SK-N-SH (cell line): ENCODE results near the gene CYBA. TPM values are rescaled to one million over a fixed set of nuclear protein-coding genes. Genes with fewer than 3 reads are reported as not detected.

Experiments used
- CTCF ChIA-PET: fragments of 300-600, 350-600 bp; formaldehyde crosslinking; extraction: SDS; loops from one replicate; lab custom pipeline; 2021; lab: Yijun Ruan, JAX
- POLR2A ChIA-PET: fragments of 350-600 bp; sonication (Branson Sonifier 250); formaldehyde crosslinking; extraction: SDS; loops from one replicate; lab custom pipeline; 2020; ENCODE audit warnings: antibody characterized with exemption, inconsistent platforms; lab: Yijun Ruan, JAX
- DNase-seq: peaks from one replicate; pipeline ENCODE4 v3.0.0; 2012
- H2AFZ ChIP-seq: fragments of 200-600 bp; sonication (generic); 2 replicates; pipeline ENCODE4 v1.8.1; 2016; ENCODE audit warnings: antibody characterized with exemption, mild to moderate bottlenecking, low read depth
- H3F3A ChIP-seq: fragments of 200-600 bp; sonication (generic); replicated peaks from 2 replicates; pipeline ENCODE3; 2016; ENCODE audit warnings: antibody characterized with exemption, mild to moderate bottlenecking; ENCODE audit not compliant: insufficient read depth
- H3K27ac ChIP-seq, 2 experiments: fragments of 200-500 bp in 1 of 2; fragments of 200-600 bp in 1 of 2; sonication (Bioruptor generic) in 1 of 2; sonication (generic), shearing (Covaris generic) in 1 of 2; 2 replicates each; pipeline versions ENCODE4 v1.5.1 to v1.6.1; 2014 to 2016; ENCODE audit warnings: low read depth in 2 of 2, inconsistent platforms in 1 of 2, low read length in 1 of 2, mild to moderate bottlenecking in 1 of 2, mixed read lengths in 1 of 2
- H3K27me3 ChIP-seq: fragments of 200-600 bp; sonication (generic), shearing (Covaris generic); 2 replicates; pipeline ENCODE4 v1.6.1; 2016; ENCODE audit warnings: mixed run types; ENCODE audit not compliant: insufficient read depth
- H3K36me3 ChIP-seq, 2 experiments: fragments of 200-500 bp in 1 of 2; fragments of 200-600 bp in 1 of 2; sonication (Bioruptor generic) in 1 of 2; sonication (generic) in 1 of 2; replicated peaks in 1 of 2; 2 replicates each; pipeline versions ENCODE3 to v1.5.1; 2014 to 2016; ENCODE audit warnings: low read length in 1 of 2, mild to moderate bottlenecking in 1 of 2; ENCODE audit not compliant: insufficient read depth in 2 of 2, control insufficient read depth in 1 of 2
- H3K4me1 ChIP-seq, 2 experiments: fragments of 200-500 bp in 1 of 2; fragments of 200-600 bp in 1 of 2; sonication (Bioruptor generic) in 1 of 2; sonication (generic), shearing (Covaris generic) in 1 of 2; 2 replicates each; pipeline versions ENCODE4 v1.5.1 to v1.6.1; 2014 to 2016; ENCODE audit warnings: low read depth in 1 of 2, low read length in 1 of 2, mixed run types in 1 of 2; ENCODE audit not compliant: insufficient read depth in 2 of 2, control insufficient read depth in 1 of 2
- H3K4me2 ChIP-seq: fragments of 200-600 bp; sonication (generic), shearing (Covaris generic); 2 replicates; pipeline ENCODE4 v1.6.1; 2017; ENCODE audit warnings: mixed run types
- H3K4me3 ChIP-seq, 2 experiments: fragments of 200-500 bp in 1 of 2; fragments of 200-600 bp in 1 of 2; sonication (Bioruptor generic) in 1 of 2; sonication (generic), shearing (Covaris generic) in 1 of 2; 2 replicates each; pipeline versions ENCODE4 v1.5.1 to v1.8.1; 2014 to 2016; ENCODE audit warnings: low read depth in 2 of 2, inconsistent platforms in 1 of 2, low read length in 1 of 2, mild to moderate bottlenecking in 1 of 2, mixed read lengths in 1 of 2, moderate library complexity in 1 of 2
- H3K79me2 ChIP-seq: fragments of 200-600 bp; sonication (generic); 2 replicates; pipeline ENCODE4 v1.8.1; 2017; ENCODE audit warnings: mild to moderate bottlenecking; ENCODE audit not compliant: insufficient read depth
- H3K9ac ChIP-seq: fragments of 200-600 bp; sonication (generic); 2 replicates; pipeline ENCODE4 v1.6.1; 2017; ENCODE audit warnings: mixed run types
- H3K9me2 ChIP-seq: fragments of 200-600 bp; sonication (generic); 2 replicates; pipeline ENCODE4 v1.6.1; 2017; ENCODE audit warnings: mixed run types
- H3K9me3 ChIP-seq: fragments of 200-600 bp; sonication (generic); 2 replicates; pipeline ENCODE4 v1.6.1; 2017; ENCODE audit warnings: mixed run types, mild to moderate bottlenecking, moderate library complexity
- H4K20me1 ChIP-seq: fragments of 200-600 bp; sonication (generic); 2 replicates; pipeline ENCODE4 v1.6.1; 2017; ENCODE audit warnings: mild to moderate bottlenecking, mixed run types; ENCODE audit not compliant: insufficient read depth
- GABPA ChIP-seq: IDR thresholded peaks from 2 replicates; pipeline ENCODE4 v1.4.0; 2012; ENCODE audit warnings: low read depth, mild to moderate bottlenecking
- JUND ChIP-seq: IDR thresholded peaks from 2 replicates; pipeline ENCODE4 v1.4.0; 2012
- MXI1 ChIP-seq: IDR thresholded peaks from 2 replicates; pipeline ENCODE4 v1.6.1; 2012; ENCODE audit warnings: mild to moderate bottlenecking, low read depth, low read length, improper control_type of control experiment
- POLR2AphosphoS5 ChIP-seq: IDR thresholded peaks from 2 replicates; pipeline ENCODE4 v1.6.1; 2012; ENCODE audit warnings: low read depth, low read length
- TAF1 ChIP-seq: IDR thresholded peaks from 2 replicates; pipeline ENCODE4 v1.6.1; 2012; ENCODE audit warnings: low read depth, mild to moderate bottlenecking, low read length, moderate library complexity, borderline replicate concordance
- TEAD4 ChIP-seq: IDR thresholded peaks from 2 replicates; pipeline ENCODE4 v1.4.0; 2012; ENCODE audit warnings: mild to moderate bottlenecking, borderline replicate concordance; ENCODE audit not compliant: insufficient read depth
- YY1 ChIP-seq: IDR thresholded peaks from 2 replicates; pipeline ENCODE4 v1.4.0; 2012; ENCODE audit warnings: low read depth, mild to moderate bottlenecking
- WGBS: methylation state at CpG from one replicate; pipeline ENCODE4 v1.1.6; 2017; ENCODE audit warnings: low lambda C conversion rate; 5-methylcytosine and 5-hydroxymethylcytosine counted together
- polyA plus RNA-seq, 3 experiments: library from polyadenylated mRNA; depleted of rRNA; stranded (reverse); fragments of >200 nt; gene quantifications; 2 replicates each; pipeline ENCODE4 v1.2.3, GENCODE V29; 2012
- TF ChIP-seq, protein P1 (sequence below): IDR thresholded peaks from 2 replicates; pipeline ENCODE4 v1.4.0; 2012; ENCODE audit warnings: low read depth
- TF ChIP-seq, protein P2 (sequence below): IDR thresholded peaks from 2 replicates; pipeline ENCODE4 v1.6.1; 2012; ENCODE audit warnings: mild to moderate bottlenecking, low read depth, low read length, moderate library complexity
- TF ChIP-seq, protein P3 (sequence below): IDR thresholded peaks from 2 replicates; pipeline ENCODE4 v1.4.0; 2012; ENCODE audit warnings: low read depth, borderline replicate concordance

CYBA gene
- polyA plus RNA-seq, 1 of the 3 experiments (the other 2 are of a cell fraction): 176 TPM

DNA sequence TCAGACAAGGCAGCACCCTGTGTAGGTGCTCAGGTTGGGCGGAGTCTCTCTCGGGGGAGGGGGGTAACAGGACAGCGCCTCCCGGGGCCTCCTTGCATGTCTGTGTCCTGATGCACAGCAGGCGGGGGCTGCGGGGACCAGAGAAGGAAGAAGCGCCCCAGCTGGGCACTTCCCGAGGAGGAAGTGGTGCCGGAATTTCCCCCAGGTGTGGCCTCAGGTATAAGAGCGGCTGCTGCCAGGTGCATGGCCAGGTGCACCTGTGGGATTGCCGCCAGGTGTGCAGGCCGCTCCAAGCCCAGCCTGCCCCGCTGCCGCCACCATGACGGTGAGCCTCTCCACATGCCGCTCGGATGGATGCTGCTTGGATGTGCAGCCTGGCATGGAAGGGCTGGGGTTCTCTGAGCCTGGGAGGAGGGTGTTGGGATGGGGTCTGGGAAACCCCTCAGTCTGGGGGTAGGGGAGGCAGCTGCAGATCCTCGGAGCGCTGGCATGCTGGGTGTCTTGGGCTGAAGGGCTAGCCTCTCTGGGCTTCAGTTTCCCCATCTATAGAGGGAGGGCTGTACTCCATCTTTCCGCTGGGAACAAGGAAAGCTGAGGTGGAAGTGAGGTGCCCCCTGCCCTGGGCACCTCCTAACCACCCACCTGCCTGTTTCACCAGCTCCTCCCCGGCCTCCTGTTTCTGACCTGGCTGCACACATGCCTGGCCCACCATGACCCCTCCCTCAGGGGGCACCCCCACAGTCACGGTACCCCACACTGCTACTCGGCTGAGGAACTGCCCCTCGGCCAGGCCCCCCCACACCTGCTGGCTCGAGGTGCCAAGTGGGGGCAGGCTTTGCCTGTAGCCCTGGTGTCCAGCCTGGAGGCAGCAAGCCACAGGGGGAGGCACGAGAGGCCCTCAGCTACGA, 12.3 kb downstream of the CYBA start, which contains the start of gene IL17C:
TSS of gene IL17C (plus strand) at position 250 of the 908 bp plus-strand sequence. CDS start at position 320, 70 bp downstream.
- Histone ChIP-seq H2AFZ (no peak within 1 kb of the TSS), H3K36me3 (peaks cover 0 to 3% of the 10 kb centered on the region in 2 experiments), H3K4me1 (peaks cover 0 to 6% of the 10 kb centered on the region in 2 experiments; a peak in 1 of 4 replicates), H3K27ac (no peak within 1 kb of the TSS), H3K9me2 (no peaks in the 10 kb centered on the region), H3K4me3 (no peak within 1 kb of the TSS), H4K20me1 (no peaks in the 10 kb centered on the region), H3F3A (no peaks in the 10 kb centered on the region), H3K9me3 (no peaks in the 10 kb centered on the region), H3K9ac (no peak within 1 kb of the TSS), H3K27me3 (peaks cover 20% of the 10 kb centered on the region; the same call in 1 of the 2 replicates), H3K79me2 (no peaks in the 10 kb centered on the region), H3K4me2 (peak within 1 kb of the TSS; percentile 37; the same call in 1 of the 2 replicates)
- ChIA-PET CTCF (interaction anchor here (0.8 to 1.3 kb wide), 2 partner anchors 11 to 76 kb away, joined by 3 read pairs; no protein-coding TSS in a partner anchor), POLR2A (no interaction called here)
- no peak for TF ChIP-seq YY1
- TF ChIP-seq, protein P1, sequence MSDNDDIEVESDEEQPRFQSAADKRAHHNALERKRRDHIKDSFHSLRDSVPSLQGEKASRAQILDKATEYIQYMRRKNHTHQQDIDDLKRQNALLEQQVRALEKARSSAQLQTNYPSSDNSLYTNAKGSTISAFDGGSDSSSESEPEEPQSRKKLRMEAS: no peak
- no peak for TF ChIP-seq POLR2AphosphoS5
- no peak for TF ChIP-seq TAF1
- no peak for TF ChIP-seq MXI1
- TF ChIP-seq, protein P2, sequence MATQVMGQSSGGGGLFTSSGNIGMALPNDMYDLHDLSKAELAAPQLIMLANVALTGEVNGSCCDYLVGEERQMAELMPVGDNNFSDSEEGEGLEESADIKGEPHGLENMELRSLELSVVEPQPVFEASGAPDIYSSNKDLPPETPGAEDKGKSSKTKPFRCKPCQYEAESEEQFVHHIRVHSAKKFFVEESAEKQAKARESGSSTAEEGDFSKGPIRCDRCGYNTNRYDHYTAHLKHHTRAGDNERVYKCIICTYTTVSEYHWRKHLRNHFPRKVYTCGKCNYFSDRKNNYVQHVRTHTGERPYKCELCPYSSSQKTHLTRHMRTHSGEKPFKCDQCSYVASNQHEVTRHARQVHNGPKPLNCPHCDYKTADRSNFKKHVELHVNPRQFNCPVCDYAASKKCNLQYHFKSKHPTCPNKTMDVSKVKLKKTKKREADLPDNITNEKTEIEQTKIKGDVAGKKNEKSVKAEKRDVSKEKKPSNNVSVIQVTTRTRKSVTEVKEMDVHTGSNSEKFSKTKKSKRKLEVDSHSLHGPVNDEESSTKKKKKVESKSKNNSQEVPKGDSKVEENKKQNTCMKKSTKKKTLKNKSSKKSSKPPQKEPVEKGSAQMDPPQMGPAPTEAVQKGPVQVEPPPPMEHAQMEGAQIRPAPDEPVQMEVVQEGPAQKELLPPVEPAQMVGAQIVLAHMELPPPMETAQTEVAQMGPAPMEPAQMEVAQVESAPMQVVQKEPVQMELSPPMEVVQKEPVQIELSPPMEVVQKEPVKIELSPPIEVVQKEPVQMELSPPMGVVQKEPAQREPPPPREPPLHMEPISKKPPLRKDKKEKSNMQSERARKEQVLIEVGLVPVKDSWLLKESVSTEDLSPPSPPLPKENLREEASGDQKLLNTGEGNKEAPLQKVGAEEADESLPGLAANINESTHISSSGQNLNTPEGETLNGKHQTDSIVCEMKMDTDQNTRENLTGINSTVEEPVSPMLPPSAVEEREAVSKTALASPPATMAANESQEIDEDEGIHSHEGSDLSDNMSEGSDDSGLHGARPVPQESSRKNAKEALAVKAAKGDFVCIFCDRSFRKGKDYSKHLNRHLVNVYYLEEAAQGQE: no peak
- TF ChIP-seq JUND: no peak
- TF ChIP-seq, protein P3, sequence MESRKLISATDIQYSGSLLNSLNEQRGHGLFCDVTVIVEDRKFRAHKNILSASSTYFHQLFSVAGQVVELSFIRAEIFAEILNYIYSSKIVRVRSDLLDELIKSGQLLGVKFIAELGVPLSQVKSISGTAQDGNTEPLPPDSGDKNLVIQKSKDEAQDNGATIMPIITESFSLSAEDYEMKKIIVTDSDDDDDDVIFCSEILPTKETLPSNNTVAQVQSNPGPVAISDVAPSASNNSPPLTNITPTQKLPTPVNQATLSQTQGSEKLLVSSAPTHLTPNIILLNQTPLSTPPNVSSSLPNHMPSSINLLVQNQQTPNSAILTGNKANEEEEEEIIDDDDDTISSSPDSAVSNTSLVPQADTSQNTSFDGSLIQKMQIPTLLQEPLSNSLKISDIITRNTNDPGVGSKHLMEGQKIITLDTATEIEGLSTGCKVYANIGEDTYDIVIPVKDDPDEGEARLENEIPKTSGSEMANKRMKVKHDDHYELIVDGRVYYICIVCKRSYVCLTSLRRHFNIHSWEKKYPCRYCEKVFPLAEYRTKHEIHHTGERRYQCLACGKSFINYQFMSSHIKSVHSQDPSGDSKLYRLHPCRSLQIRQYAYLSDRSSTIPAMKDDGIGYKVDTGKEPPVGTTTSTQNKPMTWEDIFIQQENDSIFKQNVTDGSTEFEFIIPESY: no peak
- no peak for TF ChIP-seq GABPA
- TF ChIP-seq TEAD4: no peak
- WGBS: 40% methylated on average over 6 of the region's 27 CpGs
- no peak for DNase-seq
